HepG2 (cell line): Measurements from ENCODE around the gene CPSF4. TPM values are rescaled to one million over a fixed set of nuclear protein-coding genes. Genes with fewer than 3 reads are reported as not detected.

Source experiments
- ARID3A ChIP-seq: IDR thresholded peaks from 2 replicates; pipeline ENCODE4 v1.6.1; 2012; ENCODE audit warnings: low read depth, low read length, improper control_type of control experiment
- BCL6 ChIP-seq: IDR thresholded peaks from 2 replicates; pipeline ENCODE4 v1.6.1; 2016; ENCODE audit warnings: missing genetic modification reagents, missing compliant biosample characterization
- BORCS8-MEF2B ChIP-seq: sonication (generic); formaldehyde crosslinking; IDR thresholded peaks from 2 replicates; pipeline ENCODE4 v1.8.0; 2022; ENCODE audit warnings: mild to moderate bottlenecking, missing genetic modification reagents
- CBX1 ChIP-seq: IDR thresholded peaks from one replicate; pipeline ENCODE4 v1.6.1; 2016; ENCODE audit warnings: antibody characterized with exemption, low read depth
- FOSL1 ChIP-seq: sonication (generic); formaldehyde crosslinking; IDR thresholded peaks from 2 replicates; pipeline ENCODE4 v1.9.0; 2021; ENCODE audit warnings: missing genetic modification reagents, borderline replicate concordance
- HMGXB4 ChIP-seq, 2 experiments: sonication (generic) in 1 of 2; formaldehyde crosslinking in 1 of 2; IDR thresholded peaks; 2 replicates each; pipeline versions ENCODE4 v1.4.0 to v1.6.1; 2018 to 2020; ENCODE audit warnings: missing genetic modification reagents in 2 of 2, borderline replicate concordance in 1 of 2, low read depth in 1 of 2, mild to moderate bottlenecking in 1 of 2, missing biosample characterization in 1 of 2
- KLF13 ChIP-seq: sonication (generic); formaldehyde crosslinking; IDR thresholded peaks from 2 replicates; pipeline ENCODE4 v1.4.0; 2020; ENCODE audit warnings: mild to moderate bottlenecking, missing genetic modification reagents
- MAX ChIP-seq: IDR thresholded peaks from 2 replicates; pipeline ENCODE4 v1.6.1; 2012; ENCODE audit warnings: inconsistent platforms
- MXD4 ChIP-seq: IDR thresholded peaks from 2 replicates; pipeline ENCODE4 v1.6.1; 2016; ENCODE audit warnings: mild to moderate bottlenecking, missing biosample characterization, missing genetic modification reagents
- SNAPC4 ChIP-seq: sonication (generic); formaldehyde crosslinking; IDR thresholded peaks from 2 replicates; pipeline ENCODE4 v1.4.0; 2020; ENCODE audit warnings: mild to moderate bottlenecking, missing genetic modification reagents
- ZBTB26 ChIP-seq: IDR thresholded peaks from 2 replicates; pipeline ENCODE4 v1.6.1; 2016; ENCODE audit warnings: missing compliant biosample characterization, missing genetic modification reagents, borderline replicate concordance
- ZNF282 ChIP-seq: fragments of 450-650 bp; IDR thresholded peaks from 2 replicates; pipeline ENCODE4 v1.6.1; 2018; ENCODE audit not compliant: partially characterized antibody
- ZNF383 ChIP-seq: sonication (generic); formaldehyde crosslinking; IDR thresholded peaks from 2 replicates; pipeline ENCODE4 v1.4.0; 2020; ENCODE audit warnings: missing genetic modification reagents, mild to moderate bottlenecking, borderline replicate concordance
- ZNF558 ChIP-seq: sonication (generic); formaldehyde crosslinking; IDR thresholded peaks from 2 replicates; pipeline ENCODE4 v1.9.0; 2022; ENCODE audit warnings: mild to moderate bottlenecking, missing genetic modification reagents, borderline replicate concordance
- ZNF605 ChIP-seq: sonication (generic); formaldehyde crosslinking; IDR thresholded peaks from 2 replicates; pipeline ENCODE4 v1.8.0; 2022; ENCODE audit warnings: mild to moderate bottlenecking, missing genetic modification reagents
- ZNF7 ChIP-seq: IDR thresholded peaks from 2 replicates; pipeline ENCODE4 v1.6.1; 2016; ENCODE audit warnings: missing biosample characterization, missing genetic modification reagents
- ZNF766 ChIP-seq: sonication (generic); formaldehyde crosslinking; IDR thresholded peaks from 2 replicates; pipeline ENCODE4 v1.5.0; 2020; ENCODE audit warnings: missing genetic modification reagents, borderline replicate concordance
- polyA plus RNA-seq, 8 experiments: library from polyadenylated mRNA; depleted of rRNA in 3 of 8; stranded (reverse) in 7 of 8; unstranded in 1 of 8; fragments of >200 nt; fragmentation: Illumina TruSeq in 4 of 8; extraction: Trizol in 4 of 8; gene quantifications; 2 replicates each; pipeline versions ENCODE4 v1.2.1 to v1.2.3, GENCODE V29; 2011 to 2016; ENCODE audit warnings: low read depth in 4 of 8, missing spikeins in 1 of 8, mixed read lengths in 1 of 8; ENCODE audit not compliant: insufficient read depth in 1 of 8
- total RNA-seq, 5 experiments: library from RNA; depleted of rRNA; stranded (reverse); fragments of >200 nt; fragmentation: Illumina TruSeq; extraction: Trizol; gene quantifications; 2 replicates each; pipeline ENCODE4 v1.2.3, GENCODE V29; 2016; ENCODE audit warnings: low read depth in 1 of 5

CPSF4 gene
- total and polyA plus RNA-seq, 2 of the 13 experiments (the other 11 are each of a cell fraction or from before 2014, with no cell fraction given) = 34.1 to 49.6 TPM

GRCh38 chr7:99438573-99439480 lies at the start of gene CPSF4, which contains the start of gene PTCD1 (continued):
- TF ChIP-seq SNAPC4 = peak; percentile 53; the same call in 1 of the 2 replicates
- TF ChIP-seq CBX1 = peak; percentile 42
- no peak for TF ChIP-seq ZNF282
- no peak for TF ChIP-seq ZNF7 (CRISPR knock-in tag)
- TF ChIP-seq MXD4 (CRISPR knock-in tag) = peak; percentile 95
- no peak; the same call in 1 of the 2 replicates for TF ChIP-seq ZNF605 (CRISPR knock-in tag)
- TF ChIP-seq BCL6 (CRISPR knock-in tag) = peak; percentile 39; the same call in 1 of the 2 replicates
- no peak for TF ChIP-seq ZBTB26 (CRISPR knock-in tag)
- peak; percentile 95 for TF ChIP-seq MAX
- no peak for TF ChIP-seq ZNF383 (CRISPR knock-in tag)
- peak; percentile 85; the same call in 1 of the 2 replicates for TF ChIP-seq BORCS8-MEF2B (CRISPR knock-in tag)
- TF ChIP-seq KLF13 = no peak
- peak; percentile 82 to 87 for TF ChIP-seq HMGXB4 (CRISPR knock-in tag; IDR thresholded peaks at IDR 0.05; ENCODE audit: borderline replicate concordance in 1 of 2, low read depth in 1 of 2)
- 0 out of 2 replicates have a peak, but pooled peaks have one; percentile 18 for TF ChIP-seq ARID3A
- no peak for TF ChIP-seq ZNF558
- 0 out of 2 replicates have a peak, but pooled peaks have one; percentile 29 for TF ChIP-seq ZNF766 (CRISPR knock-in tag)
- no peak for TF ChIP-seq FOSL1 (CRISPR knock-in tag)
